DOHH2 (cell line): Measurements from ENCODE around the gene SBF1.
"Not testable (repeated sequence)": the region's sequence is repeated elsewhere in the genome, so short reads cannot be mapped to it uniquely, and the experiment has no call there.

Source experiments
- H3F3A ChIP-seq: fragments of 200-600 bp; sonication (generic), shearing (Covaris generic); 2 replicates; pipeline ENCODE4 v1.6.0; 2016; ENCODE audit warnings: antibody characterized with exemption, mild to moderate bottlenecking; ENCODE audit not compliant: control insufficient read depth, insufficient read depth
- H3K27ac ChIP-seq: fragments of 200-600 bp; sonication (generic); 2 replicates; pipeline ENCODE4 v1.5.1; 2014; ENCODE audit warnings: low read depth, mild to moderate bottlenecking, low read length, moderate library complexity
- H3K27me3 ChIP-seq: fragments of 200-600 bp; sonication (generic); 2 replicates; pipeline ENCODE4 v1.6.1; 2014; ENCODE audit warnings: mild to moderate bottlenecking, low read length, mixed read lengths; ENCODE audit not compliant: control insufficient read depth
- H3K36me3 ChIP-seq: fragments of 200-600 bp; sonication (generic); 2 replicates; pipeline ENCODE4 v1.6.1; 2014; ENCODE audit warnings: mild to moderate bottlenecking, low read length, moderate library complexity, mixed read lengths; ENCODE audit not compliant: control insufficient read depth
- H3K4me1 ChIP-seq: fragments of 200-600 bp; sonication (generic); 2 replicates; pipeline ENCODE4 v1.6.1; 2014; ENCODE audit warnings: mild to moderate bottlenecking, low read length, mixed read lengths; ENCODE audit not compliant: control insufficient read depth
- H3K4me2 ChIP-seq: fragments of 200-600 bp; sonication (generic); 2 replicates; pipeline ENCODE4 v1.6.0; 2014; ENCODE audit warnings: mild to moderate bottlenecking, low read length, moderate library complexity
- H3K4me3 ChIP-seq: fragments of 200-600 bp; sonication (generic); 2 replicates; pipeline ENCODE4 v1.5.1; 2014; ENCODE audit warnings: mild to moderate bottlenecking, low read length, mixed read lengths
- H3K79me2 ChIP-seq: fragments of 200-600 bp; sonication (generic); 2 replicates; pipeline ENCODE4 v1.6.1; 2014; ENCODE audit warnings: mild to moderate bottlenecking, low read length, mixed read lengths; ENCODE audit not compliant: control insufficient read depth
- H3K9me2 ChIP-seq: fragments of 200-600 bp; sonication (generic); replicated peaks from 2 replicates; pipeline ENCODE4 v1.6.1; 2014; ENCODE audit warnings: mild to moderate bottlenecking, low read length, mixed read lengths; ENCODE audit not compliant: control insufficient read depth
- H3K9me3 ChIP-seq: fragments of 200-600 bp; sonication (generic); 2 replicates; pipeline ENCODE4 v1.6.1; 2014; ENCODE audit warnings: antibody characterized with exemption, low read length, mixed read lengths; ENCODE audit not compliant: control insufficient read depth, insufficient read depth
- H4K20me1 ChIP-seq: fragments of 200-600 bp; sonication (generic); 2 replicates; pipeline ENCODE4 v1.6.0; 2014; ENCODE audit warnings: low read depth, mild to moderate bottlenecking, antibody characterized with exemption, low read length, moderate library complexity; ENCODE audit not compliant: control insufficient read depth, insufficient read depth
- CTCF ChIP-seq: fragments of 200-600 bp; sonication (generic); IDR thresholded peaks from one replicate; pipeline ENCODE4 v1.5.1; 2014; ENCODE audit warnings: antibody characterized with exemption, mild to moderate bottlenecking, low read depth, low read length; ENCODE audit not compliant: poor library complexity, severe bottlenecking
- EZH2phosphoT487 ChIP-seq: fragments of 200-600 bp; sonication (generic); IDR thresholded peaks from 2 replicates; pipeline ENCODE4 v1.6.1; 2017; ENCODE audit warnings: borderline replicate concordance, mild to moderate bottlenecking, antibody characterized with exemption, low read length, moderate library complexity, mixed read lengths

The SBF1 gene

DNA sequence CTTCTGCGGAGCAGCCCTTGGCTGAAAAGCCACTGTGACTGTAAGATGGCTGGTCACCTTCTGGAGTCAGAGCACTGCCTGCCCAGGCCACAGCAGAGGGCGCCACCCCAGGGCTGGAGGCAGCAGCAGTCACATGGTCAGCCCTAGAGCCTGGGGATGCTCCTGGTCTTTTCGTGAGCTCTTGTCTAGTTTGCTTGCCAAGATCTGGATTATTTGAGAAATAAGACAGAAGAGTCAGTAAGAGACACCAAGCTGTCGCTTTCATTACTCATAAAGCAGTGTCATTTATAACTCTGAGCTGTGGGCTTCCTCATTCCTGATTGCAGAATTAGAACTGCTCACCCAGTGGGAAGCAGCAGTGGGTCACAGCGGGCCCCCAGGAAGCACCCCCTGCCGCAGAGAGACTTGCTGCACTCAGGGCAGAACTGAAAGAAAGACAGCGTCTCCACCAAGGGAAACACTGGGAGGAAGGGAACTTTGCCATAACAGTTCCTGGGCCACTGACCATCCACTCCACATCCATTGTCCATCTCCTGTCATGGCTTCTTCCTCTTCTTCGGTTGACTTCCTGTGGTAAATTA, 75.0 kb downstream of the SBF1 start:
- H4K20me1 ChIP-seq = peaks cover 3% of the 10 kb centered on the region; the same call in 1 of the 2 replicates
- peaks cover 61% of the 10 kb centered on the region for H3K36me3 ChIP-seq
- H3K4me2 ChIP-seq = no peak overlapping the region
- peaks cover 28% of the 10 kb centered on the region for H3K4me1 ChIP-seq
- H3K9me3 ChIP-seq = no peaks in the 10 kb centered on the region
- H3K4me3 ChIP-seq = no peak overlapping the region
- no peak overlapping the region for H3K27ac ChIP-seq
- TF ChIP-seq EZH2phosphoT487 (no peak), CTCF (peak; percentile 58)
- H3K79me2 ChIP-seq = peaks cover 55% of the 10 kb centered on the region
- H3K9me2 ChIP-seq = no peaks in the 10 kb centered on the region
- H3K27me3 ChIP-seq = no peaks in the 10 kb centered on the region
- no peaks in the 10 kb centered on the region for H3F3A ChIP-seq

DNA sequence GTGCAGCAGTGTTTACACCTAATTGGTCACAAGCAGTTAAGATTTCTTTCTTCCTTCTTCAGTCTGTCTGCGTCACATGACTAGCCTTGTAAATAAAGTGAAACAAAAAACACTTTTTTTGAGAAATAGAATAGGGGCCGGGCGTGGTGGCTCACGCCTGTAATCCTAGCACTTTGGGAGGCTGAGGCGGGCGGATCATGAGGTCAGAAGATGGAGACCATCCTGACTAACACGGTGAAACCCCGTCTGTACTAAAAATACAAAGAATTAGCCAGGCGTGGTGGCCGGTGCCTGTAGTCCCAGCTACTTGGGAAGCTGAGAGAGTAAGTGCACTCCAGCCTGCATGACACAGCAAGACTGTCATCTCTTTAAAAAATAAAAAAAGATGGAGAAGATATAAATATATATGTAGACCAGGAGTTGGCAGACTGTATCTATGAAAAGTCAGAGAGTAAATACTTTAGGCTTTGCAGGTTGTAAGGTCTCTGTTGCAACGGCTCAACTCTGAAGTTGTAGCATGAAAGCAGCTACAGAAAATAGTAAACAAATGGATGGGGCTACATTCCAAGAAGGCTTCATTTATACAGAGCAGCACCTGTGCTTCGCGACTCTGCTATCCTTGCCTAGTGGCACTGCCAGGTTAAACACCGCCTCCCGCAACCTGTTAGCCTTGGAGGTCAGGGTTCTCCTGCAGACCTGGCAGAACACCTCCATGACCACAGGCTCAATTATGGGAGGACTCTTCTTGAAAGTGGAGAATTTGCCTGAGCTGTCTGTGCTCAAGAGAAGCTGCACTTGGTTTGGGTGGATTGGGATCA, 75.8 kb downstream of the SBF1 start:
- Histone ChIP-seq H3K4me1 (peaks cover 28% of the 10 kb centered on the region), H3K36me3 (peaks cover 60% of the 10 kb centered on the region), H3K27me3 (no peaks in the 10 kb centered on the region), H3K79me2 (peaks cover 53% of the 10 kb centered on the region), H4K20me1 (peaks cover 3% of the 10 kb centered on the region; the same call in 1 of the 2 replicates), H3K4me2 (no peak overlapping the region), H3F3A (no peaks in the 10 kb centered on the region), H3K9me2 (no peaks in the 10 kb centered on the region), H3K4me3 (no peak overlapping the region), H3K27ac (no peak overlapping the region), H3K9me3 (no peaks in the 10 kb centered on the region)
- TF ChIP-seq CTCF = no peak
- TF ChIP-seq EZH2phosphoT487 = no peak

- H3K4me2 ChIP-seq = not testable (repeated sequence)
These were observed 77.3 kb downstream of the SBF1 start for GRCh38 chr22:50397371-50398060.

More at GRCh38 chr22:50397371-50398060, 77.3 kb downstream of the SBF1 start:
- Histone ChIP-seq H3K36me3 (peaks cover 59% of the 10 kb centered on the region), H3K4me1 (peaks cover 15% of the 10 kb centered on the region), H3K79me2 (peaks cover 52% of the 10 kb centered on the region)
- not testable (repeated sequence) for H3K4me3 ChIP-seq, H3K27ac ChIP-seq, H3K27me3 ChIP-seq, H3K9me2 ChIP-seq, H4K20me1 ChIP-seq, H3F3A ChIP-seq, H3K9me3 ChIP-seq
